ENCODE measurements around the gene UPF3B. TPM values are rescaled to one million over a fixed set of nuclear protein-coding genes. Genes with fewer than 3 reads are reported as not detected.

The UPF3B gene, protein sequence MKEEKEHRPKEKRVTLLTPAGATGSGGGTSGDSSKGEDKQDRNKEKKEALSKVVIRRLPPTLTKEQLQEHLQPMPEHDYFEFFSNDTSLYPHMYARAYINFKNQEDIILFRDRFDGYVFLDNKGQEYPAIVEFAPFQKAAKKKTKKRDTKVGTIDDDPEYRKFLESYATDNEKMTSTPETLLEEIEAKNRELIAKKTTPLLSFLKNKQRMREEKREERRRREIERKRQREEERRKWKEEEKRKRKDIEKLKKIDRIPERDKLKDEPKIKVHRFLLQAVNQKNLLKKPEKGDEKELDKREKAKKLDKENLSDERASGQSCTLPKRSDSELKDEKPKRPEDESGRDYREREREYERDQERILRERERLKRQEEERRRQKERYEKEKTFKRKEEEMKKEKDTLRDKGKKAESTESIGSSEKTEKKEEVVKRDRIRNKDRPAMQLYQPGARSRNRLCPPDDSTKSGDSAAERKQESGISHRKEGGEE
- 1.00 and 3.4 TPM in 2 replicates for total RNA-seq

DNA sequence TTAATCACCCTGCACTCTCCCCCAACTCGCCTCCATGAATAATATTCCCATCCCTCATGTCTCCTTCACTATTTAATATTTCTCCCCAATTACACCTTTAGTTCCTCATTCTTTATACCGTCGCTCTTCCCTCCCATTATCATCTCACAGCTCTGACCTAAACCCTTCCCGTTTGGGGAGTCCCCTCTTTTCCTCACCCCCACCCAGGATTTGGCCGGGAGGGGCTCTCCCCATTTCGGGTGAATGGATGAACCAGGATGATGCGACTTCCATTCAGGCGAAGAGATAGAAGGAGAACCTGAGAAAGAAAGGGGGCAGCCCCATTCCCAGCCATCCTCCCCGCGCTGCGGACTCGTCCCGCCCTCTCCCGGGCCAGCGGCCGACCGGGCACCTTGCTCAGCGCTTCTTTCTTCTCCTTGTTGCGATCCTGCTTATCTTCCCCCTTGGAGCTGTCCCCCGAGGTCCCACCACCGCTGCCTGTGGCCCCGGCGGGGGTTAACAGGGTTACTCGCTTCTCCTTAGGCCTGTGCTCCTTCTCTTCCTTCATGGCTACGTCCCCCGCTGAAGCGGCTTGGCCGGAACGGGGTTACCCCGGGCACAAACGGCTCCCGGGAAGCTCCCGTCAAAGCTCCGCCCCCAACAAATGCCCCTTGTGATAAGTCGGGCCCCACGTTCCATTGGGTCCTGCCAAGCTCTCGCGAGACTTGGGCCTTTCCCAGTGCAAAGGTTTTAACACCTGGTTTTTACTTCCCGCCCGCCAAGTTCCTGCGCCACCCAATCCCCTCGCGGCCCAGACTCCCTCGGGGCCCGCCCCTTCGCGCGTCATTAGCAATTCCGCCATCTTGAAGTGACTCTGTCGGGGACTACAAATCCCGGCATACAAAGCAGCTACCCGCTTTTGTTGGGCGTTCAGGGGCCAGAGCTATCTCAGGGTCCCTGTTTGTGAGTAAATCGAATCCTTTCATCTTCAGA lies at the start of gene UPF3B:
UPF3B (minus strand) TSS at position 582 of the 972 bp plus-strand sequence; CDS start at position 547, 35 bp downstream.

DNA sequence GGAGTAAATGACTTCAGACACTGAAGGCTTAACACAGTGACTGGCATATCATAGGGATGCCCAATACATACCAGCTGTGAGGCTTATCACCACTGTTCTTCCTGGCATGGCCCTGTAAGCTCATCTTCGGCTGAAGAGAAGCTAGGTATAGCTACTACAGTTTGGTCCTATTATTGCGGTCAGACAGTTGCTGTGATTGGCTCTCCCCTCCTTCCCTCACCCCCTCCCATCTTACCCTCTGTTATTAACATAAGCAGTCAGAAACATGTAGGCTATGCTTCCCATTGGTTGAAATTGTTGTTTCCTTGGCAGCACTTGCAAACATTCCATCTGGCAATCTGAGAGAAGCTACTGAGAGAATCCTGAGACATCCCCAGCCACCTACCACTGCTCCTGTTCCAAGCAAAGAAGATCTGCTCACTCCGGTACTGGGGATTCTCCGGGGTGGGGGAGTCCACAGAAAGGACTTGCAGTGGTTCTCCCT lies 43.1 kb upstream of the UPF3B start, which contains the start of gene AKAP14:
AKAP14 (plus strand) TSS at position 51 of the 484 bp plus-strand sequence. CDS start 7,331 bp downstream, outside the sequence.

DNA sequence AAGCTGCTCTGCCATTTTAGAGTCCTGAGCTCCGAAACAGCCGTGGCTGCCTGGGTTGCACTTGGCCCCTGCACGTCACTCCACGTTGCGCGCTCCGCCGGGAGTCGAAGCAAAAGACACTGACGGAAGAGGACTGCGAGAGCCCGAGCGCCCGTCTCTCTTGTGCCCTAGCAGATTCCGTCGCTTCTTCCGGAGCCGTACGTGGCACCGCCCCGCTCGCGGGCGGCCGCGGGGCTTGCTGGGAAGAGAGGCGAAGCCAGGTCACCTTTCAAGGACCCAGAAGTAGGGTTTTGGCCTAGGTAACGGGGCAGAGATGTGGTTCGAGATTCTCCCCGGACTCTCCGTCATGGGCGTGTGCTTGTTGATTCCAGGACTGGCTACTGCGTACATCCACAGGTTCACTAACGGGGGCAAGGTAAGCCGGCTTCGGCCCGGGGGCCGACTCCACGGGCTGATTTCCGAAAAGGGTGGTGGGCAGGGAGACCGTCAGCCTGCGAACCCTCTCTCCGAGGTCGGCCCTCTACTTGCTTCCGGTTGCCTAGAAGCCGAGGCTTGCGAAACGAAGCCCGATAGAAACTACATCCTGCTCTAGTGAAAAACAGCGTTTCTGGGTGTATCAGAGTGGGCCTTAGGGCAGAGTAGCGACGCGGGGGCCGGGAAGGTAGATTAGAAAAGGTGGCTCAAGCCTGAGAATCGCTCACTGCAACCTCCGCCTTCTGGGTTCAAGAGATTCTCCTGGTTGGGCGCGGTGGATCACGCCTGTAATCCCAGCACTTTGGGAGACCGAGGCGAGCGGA lies 19.0 kb upstream of the UPF3B start, which contains the start of the genes NDUFA1 and RNF113A:
NDUFA1 (plus strand) TSS at position 234 of the 797 bp plus-strand sequence; CDS start at position 314, 80 bp downstream.
RNF113A (minus strand) TSS at position 135 of the 797 bp plus-strand sequence; CDS start at position 15, 120 bp downstream.

DNA sequence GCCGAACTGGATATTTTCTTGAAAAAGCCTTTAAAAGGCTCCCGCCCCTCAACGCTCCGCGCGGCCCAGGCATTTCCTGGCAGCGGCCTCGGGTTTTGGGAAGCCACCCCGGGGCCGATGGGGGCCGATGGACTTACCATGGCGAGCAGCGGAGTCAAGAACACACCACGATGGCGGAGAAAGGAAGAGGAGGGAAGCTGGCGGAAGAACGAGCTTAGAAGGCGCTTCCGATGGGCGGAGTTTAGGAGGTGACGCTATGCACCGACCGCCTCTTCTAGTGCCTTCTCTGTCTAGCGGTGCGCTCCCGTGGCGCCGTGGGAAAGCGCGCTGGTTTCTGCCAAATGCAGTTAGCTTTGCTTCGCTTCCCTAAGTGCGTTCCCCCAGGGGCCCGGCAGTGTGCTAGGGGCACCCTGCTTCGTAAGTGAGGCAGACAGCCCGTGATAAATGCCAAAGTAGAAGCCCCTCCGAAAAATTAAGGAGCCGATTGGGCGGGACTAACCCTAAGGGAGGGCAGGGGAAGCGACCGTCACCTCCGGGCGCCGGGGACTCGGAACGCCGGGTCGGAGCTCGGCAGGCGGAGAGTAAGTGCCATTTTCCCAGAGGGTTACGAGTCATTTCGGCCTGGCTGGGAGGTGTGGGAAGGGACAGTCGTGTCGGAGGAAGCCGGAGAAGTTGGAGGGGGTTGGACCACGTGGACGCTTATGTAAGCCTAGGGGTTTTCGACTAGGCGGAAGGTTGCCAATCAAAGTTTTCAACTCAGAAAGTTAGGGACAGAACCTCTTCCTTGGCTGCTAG lies 61.1 kb downstream of the UPF3B start, which contains the start of gene RPL39:
RPL39 (minus strand) TSS at position 194 of the 795 bp plus-strand sequence; CDS start at position 140, 54 bp downstream.

Other genes with a start within 250 kb of the UPF3B start
- 5.8 and 7.5 TPM in 2 replicates for gene NKRF, start 246.5 kb downstream of the UPF3B start, total RNA-seq
- 8.9 and 9.5 TPM in 2 replicates for gene SEPTIN6, start 159.8 kb downstream of the UPF3B start, total RNA-seq
- 0.20 TPM in 1 of 2 replicates, not detected in the other for gene SOWAHD, start 94.4 kb downstream of the UPF3B start, total RNA-seq
- 6,868 and 7,989 TPM in 2 replicates for gene RPL39, start 61.3 kb downstream of the UPF3B start, total RNA-seq
- gene RNF113A, start 18.8 kb upstream of the UPF3B start, total RNA-seq: 19.8 and 24.1 TPM in 2 replicates
- gene NDUFA1, start 18.9 kb upstream of the UPF3B start, total RNA-seq: 55.6 and 67.8 TPM in 2 replicates
- gene AKAP14, start 42.9 kb upstream of the UPF3B start, total RNA-seq: not detected in 2 replicates
- gene NKAP, start 90.8 kb upstream of the UPF3B start, total RNA-seq: 5.6 and 7.7 TPM in 2 replicates
- gene RHOXF2B, start 224.7 kb upstream of the UPF3B start, total RNA-seq: not detected in 2 replicates

All from cardiac ventricle fibroblast (primary cell).